A549 treated with GW870086 at 1 μM for 4 hours (cell line): ENCODE measurements around the gene RBP2. TPM values are rescaled to one million over a fixed set of nuclear protein-coding genes. Genes with fewer than 3 reads are reported as not detected.

ENCODE experiments used
- total RNA-seq: library from RNA; stranded (reverse); fragments of 200-300 nt; extraction: Qiagen RNA extraction; gene quantifications from 5 replicates; pipeline ENCODE4 v1.2.3, GENCODE V29; 2022; ENCODE audit warnings: low read depth

Gene RBP2
- not detected in 5 replicates for total RNA-seq

GRCh38 chr3:139476348-139476747, at the start of gene RBP2:
TSS of gene RBP2 (minus strand) at chr3:139476516. CDS start at chr3:139476459, 57 bp downstream.

Other genes starting within 250 kb of the RBP2 start
- gene MRPS22, start 132.5 kb downstream of the RBP2 start, total RNA-seq, result 43.6 to 52.0 TPM (median 45.4 TPM) in 5 replicates
- 58.2 to 74.4 TPM (median 68.7 TPM) in 5 replicates for gene COPB2, start 86.9 kb downstream of the RBP2 start, total RNA-seq
- 3.6 to 6.8 TPM (median 4.4 TPM) in 5 replicates for gene RBP1, start 63.2 kb upstream of the RBP2 start, total RNA-seq
- gene NMNAT3, start 201.5 kb upstream of the RBP2 start, total RNA-seq, result 1.2 to 2.3 TPM (median 1.6 TPM) in 5 replicates